HepG2 (cell line): ENCODE measurements around the gene GPRIN1.

Source experiments
- CBX5 ChIP-seq: sonication (generic); formaldehyde crosslinking; IDR thresholded peaks from 2 replicates; pipeline ENCODE4 v1.4.0; 2020; ENCODE audit warnings: missing genetic modification reagents, borderline replicate concordance
- FOXA1 ChIP-seq, 2 experiments: fragments of 450-650 bp in 1 of 2; sonication (generic) in 1 of 2; formaldehyde crosslinking in 1 of 2; IDR thresholded peaks; 2 replicates each; pipeline versions ENCODE4 v1.4.0 to v1.6.1; 2016 to 2020; ENCODE audit warnings: missing genetic modification reagents in 1 of 2
- MIER3 ChIP-seq: IDR thresholded peaks from 2 replicates; pipeline ENCODE4 v1.6.1; 2016; ENCODE audit warnings: missing compliant biosample characterization, borderline replicate concordance
- POLR2A ChIP-seq, 2 experiments: IDR thresholded peaks; 2 replicates each; pipeline ENCODE4 v1.6.1; 2011; ENCODE audit warnings: low read depth in 2 of 2, low read length in 2 of 2, mild to moderate bottlenecking in 1 of 2, moderate library complexity in 1 of 2; ENCODE audit not compliant: insufficient read depth in 1 of 2
- RARA ChIP-seq: IDR thresholded peaks from 2 replicates; pipeline ENCODE4 v1.6.1; 2016; ENCODE audit warnings: missing genetic modification reagents, missing compliant biosample characterization
- TARDBP ChIP-seq: sonication (generic); formaldehyde crosslinking; IDR thresholded peaks from 2 replicates; pipeline ENCODE4 v1.8.0; 2022; ENCODE audit warnings: mild to moderate bottlenecking, missing genetic modification reagents
- ZNF251 ChIP-seq: sonication (generic); formaldehyde crosslinking; IDR thresholded peaks from 2 replicates; pipeline ENCODE4 v1.9.0; 2021; ENCODE audit warnings: mild to moderate bottlenecking, missing genetic modification reagents
- TF ChIP-seq, protein P1 (sequence below): sonication (generic); formaldehyde crosslinking; IDR thresholded peaks from 2 replicates; pipeline ENCODE4 v1.4.0; 2020; ENCODE audit warnings: missing genetic modification reagents
- TF ChIP-seq, protein P2 (sequence below): sonication (generic); formaldehyde crosslinking; IDR thresholded peaks from 2 replicates; pipeline ENCODE4 v1.5.0; 2020; ENCODE audit warnings: mild to moderate bottlenecking, missing genetic modification reagents, moderate library complexity
- TF ChIP-seq, protein P3 (sequence below): sonication (generic); formaldehyde crosslinking; IDR thresholded peaks from 2 replicates; pipeline ENCODE4 v1.4.0; 2020; ENCODE audit warnings: missing genetic modification reagents
- TF ChIP-seq, protein P4 (sequence below): sonication (generic); formaldehyde crosslinking; IDR thresholded peaks from 2 replicates; pipeline ENCODE4 v1.4.0; 2020; ENCODE audit warnings: missing genetic modification reagents
- TF ChIP-seq, protein P5 (sequence below): sonication (generic); formaldehyde crosslinking; conservative IDR thresholded peaks from 2 replicates; pipeline ENCODE4 v1.4.0; 2020; ENCODE audit warnings: missing genetic modification reagents

DNA sequence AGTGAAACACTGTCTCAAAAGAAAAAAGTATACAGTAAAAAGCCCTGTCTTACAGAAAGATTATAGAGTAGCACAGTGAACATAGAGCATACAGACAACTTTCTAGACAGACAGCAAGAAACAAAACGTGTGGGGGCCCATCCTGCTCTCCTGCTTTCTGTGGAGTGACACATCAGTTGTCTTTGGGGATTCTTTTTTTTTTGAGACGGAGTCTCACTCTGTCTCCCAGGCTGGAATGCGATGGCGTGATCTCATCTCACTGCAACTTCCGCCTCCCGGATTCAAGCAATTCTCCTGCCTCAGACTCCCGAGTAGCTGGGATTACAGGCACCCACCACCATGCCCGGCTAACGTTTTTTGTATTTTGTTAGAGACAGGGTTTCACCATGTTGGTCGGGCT is 46.0 kb downstream of the GPRIN1 start:
- TF ChIP-seq, protein P1, sequence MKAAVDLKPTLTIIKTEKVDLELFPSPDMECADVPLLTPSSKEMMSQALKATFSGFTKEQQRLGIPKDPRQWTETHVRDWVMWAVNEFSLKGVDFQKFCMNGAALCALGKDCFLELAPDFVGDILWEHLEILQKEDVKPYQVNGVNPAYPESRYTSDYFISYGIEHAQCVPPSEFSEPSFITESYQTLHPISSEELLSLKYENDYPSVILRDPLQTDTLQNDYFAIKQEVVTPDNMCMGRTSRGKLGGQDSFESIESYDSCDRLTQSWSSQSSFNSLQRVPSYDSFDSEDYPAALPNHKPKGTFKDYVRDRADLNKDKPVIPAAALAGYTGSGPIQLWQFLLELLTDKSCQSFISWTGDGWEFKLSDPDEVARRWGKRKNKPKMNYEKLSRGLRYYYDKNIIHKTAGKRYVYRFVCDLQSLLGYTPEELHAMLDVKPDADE (CRISPR knock-in tag): no peak
- no peak for TF ChIP-seq POLR2A (IDR thresholded peaks at IDR 0.05; ENCODE audit: insufficient read depth in 1 of 2, low read depth in 2 of 2, low read length in 2 of 2)
- TF ChIP-seq MIER3 (CRISPR knock-in tag): no peak
- no peak for TF ChIP-seq TARDBP (CRISPR knock-in tag)
- TF ChIP-seq, protein P2, sequence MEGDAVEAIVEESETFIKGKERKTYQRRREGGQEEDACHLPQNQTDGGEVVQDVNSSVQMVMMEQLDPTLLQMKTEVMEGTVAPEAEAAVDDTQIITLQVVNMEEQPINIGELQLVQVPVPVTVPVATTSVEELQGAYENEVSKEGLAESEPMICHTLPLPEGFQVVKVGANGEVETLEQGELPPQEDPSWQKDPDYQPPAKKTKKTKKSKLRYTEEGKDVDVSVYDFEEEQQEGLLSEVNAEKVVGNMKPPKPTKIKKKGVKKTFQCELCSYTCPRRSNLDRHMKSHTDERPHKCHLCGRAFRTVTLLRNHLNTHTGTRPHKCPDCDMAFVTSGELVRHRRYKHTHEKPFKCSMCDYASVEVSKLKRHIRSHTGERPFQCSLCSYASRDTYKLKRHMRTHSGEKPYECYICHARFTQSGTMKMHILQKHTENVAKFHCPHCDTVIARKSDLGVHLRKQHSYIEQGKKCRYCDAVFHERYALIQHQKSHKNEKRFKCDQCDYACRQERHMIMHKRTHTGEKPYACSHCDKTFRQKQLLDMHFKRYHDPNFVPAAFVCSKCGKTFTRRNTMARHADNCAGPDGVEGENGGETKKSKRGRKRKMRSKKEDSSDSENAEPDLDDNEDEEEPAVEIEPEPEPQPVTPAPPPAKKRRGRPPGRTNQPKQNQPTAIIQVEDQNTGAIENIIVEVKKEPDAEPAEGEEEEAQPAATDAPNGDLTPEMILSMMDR (CRISPR knock-in tag): no peak
- no peak for TF ChIP-seq FOXA1 (IDR thresholded peaks at IDR 0.05)
- no peak for TF ChIP-seq FOXA1 (CRISPR knock-in tag; IDR thresholded peaks at IDR 0.05)
- TF ChIP-seq, protein P3, sequence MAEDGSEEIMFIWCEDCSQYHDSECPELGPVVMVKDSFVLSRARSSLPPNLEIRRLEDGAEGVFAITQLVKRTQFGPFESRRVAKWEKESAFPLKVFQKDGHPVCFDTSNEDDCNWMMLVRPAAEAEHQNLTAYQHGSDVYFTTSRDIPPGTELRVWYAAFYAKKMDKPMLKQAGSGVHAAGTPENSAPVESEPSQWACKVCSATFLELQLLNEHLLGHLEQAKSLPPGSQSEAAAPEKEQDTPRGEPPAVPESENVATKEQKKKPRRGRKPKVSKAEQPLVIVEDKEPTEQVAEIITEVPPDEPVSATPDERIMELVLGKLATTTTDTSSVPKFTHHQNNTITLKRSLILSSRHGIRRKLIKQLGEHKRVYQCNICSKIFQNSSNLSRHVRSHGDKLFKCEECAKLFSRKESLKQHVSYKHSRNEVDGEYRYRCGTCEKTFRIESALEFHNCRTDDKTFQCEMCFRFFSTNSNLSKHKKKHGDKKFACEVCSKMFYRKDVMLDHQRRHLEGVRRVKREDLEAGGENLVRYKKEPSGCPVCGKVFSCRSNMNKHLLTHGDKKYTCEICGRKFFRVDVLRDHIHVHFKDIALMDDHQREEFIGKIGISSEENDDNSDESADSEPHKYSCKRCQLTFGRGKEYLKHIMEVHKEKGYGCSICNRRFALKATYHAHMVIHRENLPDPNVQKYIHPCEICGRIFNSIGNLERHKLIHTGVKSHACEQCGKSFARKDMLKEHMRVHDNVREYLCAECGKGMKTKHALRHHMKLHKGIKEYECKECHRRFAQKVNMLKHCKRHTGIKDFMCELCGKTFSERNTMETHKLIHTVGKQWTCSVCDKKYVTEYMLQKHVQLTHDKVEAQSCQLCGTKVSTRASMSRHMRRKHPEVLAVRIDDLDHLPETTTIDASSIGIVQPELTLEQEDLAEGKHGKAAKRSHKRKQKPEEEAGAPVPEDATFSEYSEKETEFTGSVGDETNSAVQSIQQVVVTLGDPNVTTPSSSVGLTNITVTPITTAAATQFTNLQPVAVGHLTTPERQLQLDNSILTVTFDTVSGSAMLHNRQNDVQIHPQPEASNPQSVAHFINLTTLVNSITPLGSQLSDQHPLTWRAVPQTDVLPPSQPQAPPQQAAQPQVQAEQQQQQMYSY: no peak
- no peak for TF ChIP-seq RARA (CRISPR knock-in tag)
- no peak for TF ChIP-seq CBX5 (CRISPR knock-in tag)
- TF ChIP-seq, protein P4, sequence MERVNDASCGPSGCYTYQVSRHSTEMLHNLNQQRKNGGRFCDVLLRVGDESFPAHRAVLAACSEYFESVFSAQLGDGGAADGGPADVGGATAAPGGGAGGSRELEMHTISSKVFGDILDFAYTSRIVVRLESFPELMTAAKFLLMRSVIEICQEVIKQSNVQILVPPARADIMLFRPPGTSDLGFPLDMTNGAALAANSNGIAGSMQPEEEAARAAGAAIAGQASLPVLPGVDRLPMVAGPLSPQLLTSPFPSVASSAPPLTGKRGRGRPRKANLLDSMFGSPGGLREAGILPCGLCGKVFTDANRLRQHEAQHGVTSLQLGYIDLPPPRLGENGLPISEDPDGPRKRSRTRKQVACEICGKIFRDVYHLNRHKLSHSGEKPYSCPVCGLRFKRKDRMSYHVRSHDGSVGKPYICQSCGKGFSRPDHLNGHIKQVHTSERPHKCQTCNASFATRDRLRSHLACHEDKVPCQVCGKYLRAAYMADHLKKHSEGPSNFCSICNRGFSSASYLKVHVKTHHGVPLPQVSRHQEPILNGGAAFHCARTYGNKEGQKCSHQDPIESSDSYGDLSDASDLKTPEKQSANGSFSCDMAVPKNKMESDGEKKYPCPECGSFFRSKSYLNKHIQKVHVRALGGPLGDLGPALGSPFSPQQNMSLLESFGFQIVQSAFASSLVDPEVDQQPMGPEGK: no peak
- TF ChIP-seq ZNF251 (CRISPR knock-in tag): no peak
- TF ChIP-seq, protein P5, sequence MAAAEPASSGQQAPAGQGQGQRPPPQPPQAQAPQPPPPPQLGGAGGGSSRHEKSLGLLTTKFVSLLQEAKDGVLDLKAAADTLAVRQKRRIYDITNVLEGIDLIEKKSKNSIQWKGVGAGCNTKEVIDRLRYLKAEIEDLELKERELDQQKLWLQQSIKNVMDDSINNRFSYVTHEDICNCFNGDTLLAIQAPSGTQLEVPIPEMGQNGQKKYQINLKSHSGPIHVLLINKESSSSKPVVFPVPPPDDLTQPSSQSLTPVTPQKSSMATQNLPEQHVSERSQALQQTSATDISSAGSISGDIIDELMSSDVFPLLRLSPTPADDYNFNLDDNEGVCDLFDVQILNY (CRISPR knock-in tag): no peak
